ENCODE results near the gene PCYT1B.

PCYT1B gene

GRCh38 chrX:24561121-24561520 lies 86.0 kb downstream of the PCYT1B start:
- Mint-ChIP-seq H3K27ac (no peak overlapping the region), H3K9me3 (no peaks in the 10 kb centered on the region), H3K4me3 (no peak overlapping the region), H3K27me3 (ENCODE audit: low read depth, poor library complexity) (peaks cover 4% of the 10 kb centered on the region), H3K4me1 (peaks cover 13% of the 10 kb centered on the region), H3K36me3 (ENCODE audit: low read depth) (peaks cover 11% of the 10 kb centered on the region)
- TF ChIP-seq CTCF (IDR thresholded peaks at IDR 0.05) = no peak
- DNase-seq = no peak

- peaks cover 9% of the 10 kb centered on the region for H3K36me3 Mint-ChIP-seq (ENCODE audit: low read depth)
- DNase-seq = no peak
- H3K4me1 Mint-ChIP-seq = no peaks in the 10 kb centered on the region
- H3K27me3 Mint-ChIP-seq (ENCODE audit: low read depth, poor library complexity) = no peaks in the 10 kb centered on the region
- no peak overlapping the region for H3K27ac Mint-ChIP-seq
- no peak overlapping the region for H3K4me3 Mint-ChIP-seq
- TF ChIP-seq CTCF (IDR thresholded peaks at IDR 0.05) = no peak
- peaks cover 7% of the 10 kb centered on the region for H3K9me3 Mint-ChIP-seq
These were observed 94.1 kb downstream of the PCYT1B start for GRCh38 chrX:24553011-24553410.

GRCh38 chrX:24550166-24550565 lies 97.0 kb downstream of the PCYT1B start:
- peaks cover 3% of the 10 kb centered on the region for H3K36me3 Mint-ChIP-seq (ENCODE audit: low read depth)

GRCh38 chrX:24547961-24548360 lies 99.2 kb downstream of the PCYT1B start:
- Mint-ChIP-seq H3K4me1 (peaks cover 3% of the 10 kb centered on the region), H3K27ac (no peak overlapping the region), H3K9me3 (no peaks in the 10 kb centered on the region), H3K36me3 (ENCODE audit: low read depth) (peaks cover 6% of the 10 kb centered on the region), H3K27me3 (ENCODE audit: low read depth, poor library complexity) (peaks cover 2% of the 10 kb centered on the region), H3K4me3 (no peak overlapping the region)
- TF ChIP-seq CTCF (IDR thresholded peaks at IDR 0.05) = no peak
- no peak for DNase-seq

More at GRCh38 chrX:24550166-24550565, 97.0 kb downstream of the PCYT1B start:
- Mint-ChIP-seq H3K9me3 (peaks cover 3% of the 10 kb centered on the region), H3K4me3 (no peak overlapping the region), H3K27ac (no peak overlapping the region), H3K4me1 (no peaks in the 10 kb centered on the region), H3K27me3 (ENCODE audit: low read depth, poor library complexity) (peaks cover 2% of the 10 kb centered on the region)
- DNase-seq = no peak
- TF ChIP-seq CTCF (IDR thresholded peaks at IDR 0.05) = no peak

- no peak for TF ChIP-seq CTCF (IDR thresholded peaks at IDR 0.05)
- Mint-ChIP-seq H3K27me3 (ENCODE audit: low read depth, poor library complexity) (peaks cover 2% of the 10 kb centered on the region), H3K27ac (no peak overlapping the region), H3K4me3 (no peak overlapping the region), H3K36me3 (ENCODE audit: low read depth) (peaks cover 20% of the 10 kb centered on the region), H3K9me3 (no peaks in the 10 kb centered on the region), H3K4me1 (peaks cover 4% of the 10 kb centered on the region)
- no peak for DNase-seq
These were observed 104.4 kb downstream of the PCYT1B start for GRCh38 chrX:24542756-24543155.

GRCh38 chrX:24536551-24536950 lies 110.6 kb downstream of the PCYT1B start:
- DNase-seq = no peak
- no peaks in the 10 kb centered on the region for H3K27me3 Mint-ChIP-seq (ENCODE audit: low read depth, poor library complexity)
- TF ChIP-seq CTCF (IDR thresholded peaks at IDR 0.05) = no peak
- H3K27ac Mint-ChIP-seq = no peak overlapping the region
- no peak overlapping the region for H3K4me3 Mint-ChIP-seq
- H3K9me3 Mint-ChIP-seq = no peaks in the 10 kb centered on the region
- peaks cover 54% of the 10 kb centered on the region for H3K36me3 Mint-ChIP-seq (ENCODE audit: low read depth)
- no peaks in the 10 kb centered on the region for H3K4me1 Mint-ChIP-seq
